SW480 (cell line): ENCODE results near the gene ITGBL1.

Experiments used
- DNase-seq: peaks from one replicate; pipeline ENCODE4 v3.0.0-alpha.2; 2016; ENCODE audit warnings: low spot score

Gene ITGBL1

GRCh38 chr13:101452519-101453485 lies at the start of gene ITGBL1:
Gene ITGBL1, plus strand, starts transcription at chr13:101452675. Its CDS starts 159 bp downstream, at chr13:101452834.
- DNase-seq: no peak

- no peak for DNase-seq
These were observed 45.7 kb upstream of the ITGBL1 start for GRCh38 chr13:101406791-101407190.

GRCh38 chr13:101408154-101408553 lies 44.3 kb upstream of the ITGBL1 start:
- no peak for DNase-seq

DNA sequence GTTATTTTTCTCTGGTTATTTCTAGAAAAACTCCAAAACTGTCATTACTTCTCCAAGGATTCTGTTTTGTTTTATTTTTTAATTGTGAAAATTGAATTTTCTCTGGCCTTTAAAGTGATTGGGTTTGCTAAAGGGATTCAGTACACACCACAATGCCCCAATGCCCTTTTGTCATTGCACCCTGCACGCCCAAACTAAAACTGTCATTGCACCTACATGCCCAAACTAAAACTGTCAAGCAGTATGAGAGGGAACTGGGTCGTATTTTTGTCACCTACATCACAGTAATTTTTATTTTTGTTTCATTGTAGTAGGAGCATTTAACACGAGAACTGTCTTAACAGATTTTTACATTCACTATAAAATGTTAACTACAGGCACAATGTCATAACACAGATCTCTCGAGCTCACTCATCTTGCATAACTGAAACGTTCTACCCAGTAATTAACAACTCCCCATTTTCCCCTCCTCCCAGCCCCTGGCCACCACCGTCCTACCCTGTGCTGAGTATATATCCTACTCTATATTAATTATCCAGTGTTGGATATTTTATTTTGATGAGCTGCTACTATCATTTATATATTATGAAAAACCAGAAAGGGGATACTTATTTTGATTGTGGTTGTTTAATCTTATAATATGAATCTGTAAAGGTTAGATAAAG lies 43.4 kb upstream of the ITGBL1 start:
- no peak for DNase-seq

GRCh38 chr13:101412076-101412475 lies 40.4 kb upstream of the ITGBL1 start:
- DNase-seq: no peak

GRCh38 chr13:101415358-101416174 lies 36.9 kb upstream of the ITGBL1 start:
- DNase-seq: no peak

- no peak for DNase-seq
These were observed 36.1 kb upstream of the ITGBL1 start, which contains the start of gene NALCN for GRCh38 chr13:101416181-101417042. Gene NALCN, minus strand, starts transcription at chr13:101416508. Its CDS starts 17,382 bp downstream, at chr13:101399126.

DNA sequence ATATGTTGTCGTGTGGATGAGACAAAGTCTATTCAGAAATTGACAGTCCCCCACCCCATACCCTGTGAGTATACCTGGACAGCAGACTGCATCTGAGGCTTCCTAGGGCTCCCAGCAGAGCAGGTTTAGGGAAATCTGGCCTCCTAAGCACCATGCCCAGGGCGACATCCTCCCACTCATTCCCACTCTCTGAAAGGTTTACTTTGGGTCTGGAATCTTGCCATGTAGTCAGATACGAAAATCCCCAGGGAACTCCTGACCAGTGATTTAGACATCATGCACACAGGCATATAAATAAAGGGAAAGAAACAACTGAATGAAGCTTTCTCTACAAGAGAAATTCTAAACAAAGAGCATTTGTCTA lies 35.5 kb upstream of the ITGBL1 start:
- DNase-seq: no peak

DNA sequence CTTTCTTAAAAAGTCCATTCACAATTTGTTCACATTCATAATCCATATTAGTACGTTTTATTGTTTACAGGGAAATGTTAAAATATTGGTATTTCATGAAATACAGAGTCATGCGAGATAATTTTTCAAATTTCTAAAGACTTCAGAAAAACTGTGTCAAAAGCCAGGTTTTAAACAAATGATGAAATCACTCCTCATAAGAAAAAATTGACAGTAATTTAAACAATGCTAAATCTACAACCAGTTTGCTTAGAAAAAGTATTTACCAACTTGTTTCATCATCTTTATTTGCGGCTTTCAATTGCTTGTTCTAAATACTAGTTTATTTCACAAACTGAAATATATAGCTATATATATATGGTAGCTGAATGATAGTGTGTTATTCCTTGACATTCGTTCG lies 35.0 kb upstream of the ITGBL1 start:
- no peak for DNase-seq

DNA sequence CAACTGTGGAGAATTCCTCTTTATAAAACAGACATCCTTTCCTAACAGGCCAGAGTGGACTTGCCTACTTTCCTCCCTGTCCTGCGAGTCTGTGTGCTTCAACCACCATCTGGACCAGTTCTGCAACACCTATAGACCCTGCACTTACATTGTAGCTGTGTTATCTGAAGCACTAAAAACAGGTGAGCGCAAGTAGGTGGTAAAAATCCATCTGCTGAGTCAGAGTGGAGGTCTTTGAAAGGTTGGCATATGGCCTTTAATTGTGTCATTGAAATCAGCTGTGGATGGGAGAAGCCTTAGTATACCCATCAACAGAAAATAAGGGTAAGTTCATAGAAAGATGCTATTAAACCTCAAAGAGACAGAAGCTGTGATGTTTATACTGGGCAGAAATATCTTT lies 28.6 kb upstream of the ITGBL1 start:
- DNase-seq: no peak

DNA sequence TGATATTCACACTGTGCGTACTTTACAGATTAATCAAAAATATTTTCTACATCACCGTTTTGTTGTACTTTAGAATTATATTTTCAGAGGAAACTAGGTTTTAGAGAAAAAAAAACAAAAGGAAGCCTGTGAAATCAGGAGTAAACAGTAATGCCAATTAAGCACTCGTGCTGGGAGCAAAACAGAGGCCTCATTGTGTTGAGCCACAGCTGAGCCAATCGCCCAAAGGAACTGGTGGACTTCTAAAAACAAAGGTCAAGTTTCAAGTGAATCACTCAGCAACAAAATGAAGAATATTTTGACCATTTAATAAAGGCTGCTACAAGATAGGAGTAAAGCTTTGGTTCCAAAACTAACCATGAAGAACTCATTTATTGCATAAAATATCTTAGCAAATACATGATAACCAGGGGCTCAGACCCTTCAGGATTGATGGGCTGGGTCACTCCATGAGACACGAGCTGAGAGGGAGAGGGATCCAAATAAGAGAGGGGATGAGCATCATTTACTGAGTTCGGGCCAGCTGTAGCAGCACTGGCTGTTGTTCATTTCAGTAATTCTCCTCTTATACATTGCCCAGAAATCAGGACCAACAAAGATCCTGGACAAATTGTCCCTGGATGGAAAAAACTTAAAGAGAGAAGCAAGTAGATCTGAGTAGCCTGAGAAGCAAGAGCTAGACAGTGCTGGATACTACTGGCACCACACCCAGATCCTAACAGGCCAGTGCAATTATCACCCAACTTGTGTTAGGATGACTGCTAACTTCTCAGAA lies 27.9 kb upstream of the ITGBL1 start:
- DNase-seq: peak; percentile 17

DNA sequence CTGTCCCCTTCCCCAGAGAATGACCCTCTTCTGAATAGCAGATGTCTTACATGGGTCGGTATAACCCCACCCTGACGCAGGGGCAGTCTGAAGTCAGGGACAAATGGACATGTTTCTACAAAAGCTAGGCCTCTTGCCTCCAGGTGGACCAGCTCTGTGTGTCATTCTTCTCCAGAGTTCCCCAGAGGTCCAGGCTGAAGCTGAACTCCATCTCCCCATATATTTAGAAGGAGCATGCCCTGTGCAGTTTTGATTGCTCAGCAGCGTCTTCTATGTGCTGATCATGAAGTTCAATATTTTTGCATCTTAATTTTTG lies 27.4 kb upstream of the ITGBL1 start:
- DNase-seq: no peak

DNA sequence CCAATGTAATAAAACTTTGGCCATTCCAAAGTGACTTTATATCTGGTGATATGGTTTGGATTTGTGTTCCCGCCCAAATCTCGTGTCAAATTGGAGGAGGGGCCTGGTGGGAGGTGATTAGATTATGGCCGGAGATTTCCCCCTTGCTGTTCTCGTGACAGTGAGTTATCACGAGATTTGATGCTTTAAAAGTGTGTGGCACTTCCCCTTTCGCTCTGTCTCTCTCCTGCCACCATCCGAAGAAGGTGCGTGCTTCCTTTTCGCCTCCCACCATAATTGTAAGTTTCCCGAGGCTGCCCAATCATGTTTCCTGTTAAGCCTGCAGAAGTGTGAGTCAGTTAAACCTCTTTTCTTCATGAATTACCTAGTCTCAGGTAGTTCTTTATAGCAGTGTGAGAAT lies 26.9 kb upstream of the ITGBL1 start:
- no peak for DNase-seq

DNA sequence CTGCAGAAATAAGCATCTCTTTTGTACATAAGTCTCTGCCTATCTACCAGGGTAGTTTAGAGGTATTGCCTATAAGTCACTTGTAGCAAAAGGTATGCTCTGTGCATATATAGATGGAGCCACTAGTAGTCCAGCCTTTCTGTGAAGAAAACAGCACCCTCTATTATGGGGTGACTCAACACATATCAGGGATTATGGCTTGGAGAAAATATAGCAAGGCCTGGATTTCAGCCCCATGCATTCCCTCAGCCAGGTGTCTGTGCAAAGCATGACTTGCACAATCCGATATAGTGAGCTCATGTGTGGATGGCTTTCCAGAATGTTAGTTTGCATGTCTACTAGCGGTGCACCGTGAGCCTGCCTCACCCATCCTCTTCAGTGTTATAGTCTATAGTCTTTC lies 22.7 kb upstream of the ITGBL1 start:
- DNase-seq: no peak

DNA sequence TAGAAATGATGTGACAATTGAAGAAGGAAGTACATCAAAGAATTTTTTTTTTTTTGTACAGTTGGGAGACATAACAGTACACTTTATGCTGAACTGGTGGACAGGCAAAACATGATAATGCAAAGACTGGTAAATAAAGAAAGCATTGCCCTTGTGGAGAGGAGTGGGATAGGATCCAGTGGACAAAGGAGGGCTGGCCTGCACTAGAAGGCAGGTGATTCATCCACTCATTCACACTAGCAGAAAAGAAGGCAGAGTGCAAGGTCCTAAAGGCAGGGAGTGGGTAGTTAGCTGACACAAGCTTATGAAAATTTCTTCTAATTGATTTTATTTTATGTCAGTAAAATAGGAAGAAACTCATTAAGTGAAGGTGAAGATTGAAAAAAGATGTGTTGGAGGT lies 18.6 kb upstream of the ITGBL1 start:
- no peak for DNase-seq

DNA sequence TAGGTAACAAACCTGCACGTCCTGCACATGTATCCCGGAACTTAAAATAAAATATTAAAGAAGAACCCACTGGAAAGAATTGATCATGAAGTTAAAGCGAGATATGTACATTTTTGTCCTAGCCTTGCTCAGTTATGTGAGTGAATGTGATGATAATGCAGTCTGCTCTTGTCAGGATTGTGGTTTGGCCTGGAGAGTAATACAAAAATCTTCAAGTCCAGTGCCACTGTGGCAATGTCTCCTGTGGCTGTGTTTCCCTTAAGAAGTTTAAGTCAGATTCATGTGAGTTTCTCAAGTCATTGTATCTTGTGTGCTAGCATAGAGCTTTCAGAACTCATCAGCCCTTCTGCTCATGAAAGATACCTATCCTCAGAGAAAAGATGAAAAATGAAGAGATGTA lies 18.0 kb upstream of the ITGBL1 start:
- no peak for DNase-seq

DNA sequence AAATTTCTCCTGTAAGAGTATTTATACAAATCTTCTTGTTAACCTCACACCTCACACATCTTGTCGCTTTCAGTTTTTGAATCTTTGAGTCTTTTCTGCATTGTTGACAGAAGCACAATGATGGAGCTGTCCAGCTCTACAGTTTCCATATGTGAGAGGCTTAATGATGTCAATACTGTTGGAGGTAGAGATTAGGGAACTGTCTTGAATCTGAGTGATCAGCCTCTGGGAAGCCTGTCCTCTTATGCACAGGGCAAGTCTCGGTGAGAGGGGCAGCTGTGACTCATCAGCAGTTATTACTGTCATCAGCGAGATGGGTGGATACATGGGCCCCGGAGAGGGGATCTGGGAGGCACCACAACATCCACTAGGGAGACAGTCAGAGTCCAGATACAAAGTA lies 4.6 kb upstream of the ITGBL1 start:
- no peak for DNase-seq

DNA sequence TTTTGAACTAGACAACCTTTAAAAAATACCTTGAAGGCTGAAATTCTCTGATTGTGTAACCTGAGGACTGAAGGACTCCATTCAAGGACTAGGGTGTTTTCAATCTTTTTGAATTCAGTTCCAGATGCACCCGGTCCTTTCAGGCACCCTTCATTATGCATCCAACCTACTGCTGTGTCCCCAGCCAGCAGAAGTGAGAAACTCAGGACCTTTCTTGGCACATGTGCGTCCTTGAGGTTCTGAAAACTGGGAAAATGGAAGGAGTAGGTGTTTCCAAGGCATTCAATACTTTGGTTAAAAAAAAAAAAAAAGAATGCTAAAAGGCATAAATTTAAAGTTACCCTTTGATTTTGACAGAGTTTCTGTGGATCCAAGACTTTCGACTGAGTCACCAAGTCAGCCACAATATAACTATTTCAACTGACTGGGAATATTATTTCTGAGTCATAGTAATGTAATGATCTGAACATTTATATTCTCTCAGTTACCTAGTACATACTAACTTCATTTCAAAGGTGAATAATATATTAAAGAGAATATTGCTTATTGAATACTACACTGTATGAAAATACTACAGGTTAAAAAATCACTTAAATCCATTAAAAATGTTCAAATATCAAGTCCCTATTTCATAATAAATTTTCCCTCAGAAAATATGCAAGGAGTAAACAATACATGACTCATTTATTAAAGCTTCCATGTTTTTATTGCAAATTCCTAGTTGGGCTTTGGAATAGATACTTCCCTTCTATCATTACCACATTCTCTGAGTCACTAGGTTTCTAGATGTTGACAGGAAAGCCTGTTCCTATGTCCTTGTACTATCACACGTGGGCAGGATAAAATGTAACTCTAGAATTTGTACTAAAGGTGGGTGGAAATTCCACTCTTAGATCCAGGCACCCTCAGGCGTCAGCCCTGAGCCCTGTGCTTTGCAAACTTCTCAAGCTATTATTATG lies 2.4 kb upstream of the ITGBL1 start:
- DNase-seq: peak; percentile 90

- DNase-seq: no peak
These were observed 1.7 kb upstream of the ITGBL1 start for GRCh38 chr13:101450749-101451130.

DNA sequence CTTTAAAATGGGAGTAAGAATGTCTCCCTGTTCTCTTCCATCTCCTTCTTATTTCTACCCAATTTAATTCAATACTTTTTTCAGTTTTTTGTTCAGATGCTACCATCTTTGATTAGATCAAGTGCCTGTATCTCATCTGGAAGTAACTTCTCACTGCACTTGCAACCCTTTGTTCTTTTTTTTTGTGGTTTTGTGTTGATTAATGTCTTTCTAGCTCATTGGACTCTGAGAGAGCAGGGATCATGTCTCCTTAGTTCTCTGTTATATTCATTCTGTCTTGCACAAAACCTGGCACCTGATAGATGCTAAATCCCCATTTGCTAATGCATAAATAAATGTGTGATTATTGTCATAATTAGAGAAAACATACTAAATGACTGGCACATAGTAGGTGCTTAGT lies 834 bp upstream of the ITGBL1 start:
- DNase-seq: no peak
